ENCODE data around the gene TUBGCP3. TPM values are rescaled to one million over a fixed set of nuclear protein-coding genes. Genes with fewer than 3 reads are reported as not detected.

The TUBGCP3 gene
- total and polyA plus RNA-seq, 2 donors from 2014 or later = 9.1 to 33.2 TPM

- no peaks in the 10 kb centered on the region for H3K4me1 ChIP-seq (ENCODE audit: control insufficient read depth in 2 of 3, insufficient read depth in 2 of 3, low read depth in 1 of 3, low read length in 3 of 3)
Measured at GRCh38 chr13:112474869-112475268, 113.1 kb downstream of the TUBGCP3 start.

GRCh38 chr13:112473818-112474217 lies 114.1 kb downstream of the TUBGCP3 start:
- H3K27ac ChIP-seq (ENCODE audit: low read depth in 2 of 2, low read length in 2 of 2) = no peak overlapping the region
- H3K27me3 ChIP-seq (ENCODE audit: control insufficient read depth, insufficient read depth, low read length) = no peaks in the 10 kb centered on the region
- no peaks in the 10 kb centered on the region for H3K36me3 ChIP-seq (ENCODE audit: control insufficient read depth in 2 of 3, insufficient read depth in 3 of 3, low read length in 3 of 3)
- H3K9ac ChIP-seq (ENCODE audit: low read length in 3 of 3) = no peak overlapping the region
- no peaks in the 10 kb centered on the region for H3K4me1 ChIP-seq (ENCODE audit: control insufficient read depth in 2 of 3, insufficient read depth in 2 of 3, low read depth in 1 of 3, low read length in 3 of 3)
- FAIRE-seq = no peak
- H3K4me3 ChIP-seq (ENCODE audit: low read length in 3 of 3) = no peak overlapping the region
- H3K9me3 ChIP-seq (ENCODE audit: control insufficient read depth in 2 of 3, insufficient read depth in 1 of 3, low read length in 3 of 3) = peaks cover 0 to 2% (median 0%) of the 10 kb centered on the region in 3 donors
- intact Hi-C loops (cut with DNase I) = no loop called here
- no peak for DNase-seq
- TF ChIP-seq CTCF (IDR thresholded peaks at IDR 0.05; ENCODE audit: borderline replicate concordance, extremely low read depth, insufficient read depth) = no peak

More at GRCh38 chr13:112474869-112475268, 113.1 kb downstream of the TUBGCP3 start:
- intact Hi-C loops (cut with DNase I) = no loop called here
- no peak overlapping the region for H3K27ac ChIP-seq (ENCODE audit: low read depth in 2 of 2, low read length in 2 of 2)
- H3K4me3 ChIP-seq (ENCODE audit: low read length in 3 of 3) = no peak overlapping the region
- H3K36me3 ChIP-seq (ENCODE audit: control insufficient read depth in 2 of 3, insufficient read depth in 3 of 3, low read length in 3 of 3) = no peaks in the 10 kb centered on the region
- no peaks in the 10 kb centered on the region for H3K27me3 ChIP-seq (ENCODE audit: control insufficient read depth, insufficient read depth, low read length)
- no peak for TF ChIP-seq CTCF (IDR thresholded peaks at IDR 0.05; ENCODE audit: borderline replicate concordance, extremely low read depth, insufficient read depth)
- peaks cover 0 to 2% (median 0%) of the 10 kb centered on the region in 3 donors for H3K9me3 ChIP-seq (ENCODE audit: control insufficient read depth in 2 of 3, insufficient read depth in 1 of 3, low read length in 3 of 3)
- no peak overlapping the region for H3K9ac ChIP-seq (ENCODE audit: low read length in 3 of 3)
- DNase-seq (no peak), FAIRE-seq (no peak)

- intact Hi-C loops (cut with DNase I) = no loop called here
- Histone ChIP-seq H3K27ac (ENCODE audit: low read depth in 2 of 2, low read length in 2 of 2) (no peak overlapping the region), H3K9me3 (ENCODE audit: control insufficient read depth in 2 of 3, insufficient read depth in 1 of 3, low read length in 3 of 3) (peaks cover 0 to 2% (median 0%) of the 10 kb centered on the region in 3 donors), H3K9ac (ENCODE audit: low read length in 3 of 3) (no peak overlapping the region), H3K4me1 (ENCODE audit: control insufficient read depth in 2 of 3, insufficient read depth in 2 of 3, low read depth in 1 of 3, low read length in 3 of 3) (no peaks in the 10 kb centered on the region), H3K27me3 (ENCODE audit: control insufficient read depth, insufficient read depth, low read length) (no peaks in the 10 kb centered on the region), H3K4me3 (ENCODE audit: low read length in 3 of 3) (no peak overlapping the region), H3K36me3 (ENCODE audit: control insufficient read depth in 2 of 3, insufficient read depth in 3 of 3, low read length in 3 of 3) (no peaks in the 10 kb centered on the region)
- no peak for TF ChIP-seq CTCF (IDR thresholded peaks at IDR 0.05; ENCODE audit: borderline replicate concordance, extremely low read depth, insufficient read depth)
- FAIRE-seq (no peak), DNase-seq (peak in 1 of 5 donors; percentile 55)
Measured at GRCh38 chr13:112469071-112469745, 118.7 kb downstream of the TUBGCP3 start.
